Keratinocyte (primary cell): ENCODE data around the gene EYS.

ENCODE experiments used
- EZH2 ChIP-seq: IDR thresholded peaks from one replicate; pipeline ENCODE4 v1.6.1; 2012; ENCODE audit warnings: inconsistent platforms, mild to moderate bottlenecking, low read length, moderate library complexity
- TF ChIP-seq, protein P1 (sequence below), 3 experiments: IDR thresholded peaks in 1 of 3; conservative IDR thresholded peaks in 1 of 3; optimal IDR thresholded peaks in 1 of 3; 2 replicates in 2 of 3; 3 replicates in 1 of 3; pipeline versions ENCODE3 to v1.5.1; 2011; ENCODE audit warnings: low read length in 3 of 3, mild to moderate bottlenecking in 3 of 3, moderate library complexity in 2 of 3, control low read depth in 1 of 3, inconsistent platforms in 1 of 3; ENCODE audit not compliant: insufficient read depth in 2 of 3; ENCODE audit errors: extremely low read depth in 1 of 3

DNA sequence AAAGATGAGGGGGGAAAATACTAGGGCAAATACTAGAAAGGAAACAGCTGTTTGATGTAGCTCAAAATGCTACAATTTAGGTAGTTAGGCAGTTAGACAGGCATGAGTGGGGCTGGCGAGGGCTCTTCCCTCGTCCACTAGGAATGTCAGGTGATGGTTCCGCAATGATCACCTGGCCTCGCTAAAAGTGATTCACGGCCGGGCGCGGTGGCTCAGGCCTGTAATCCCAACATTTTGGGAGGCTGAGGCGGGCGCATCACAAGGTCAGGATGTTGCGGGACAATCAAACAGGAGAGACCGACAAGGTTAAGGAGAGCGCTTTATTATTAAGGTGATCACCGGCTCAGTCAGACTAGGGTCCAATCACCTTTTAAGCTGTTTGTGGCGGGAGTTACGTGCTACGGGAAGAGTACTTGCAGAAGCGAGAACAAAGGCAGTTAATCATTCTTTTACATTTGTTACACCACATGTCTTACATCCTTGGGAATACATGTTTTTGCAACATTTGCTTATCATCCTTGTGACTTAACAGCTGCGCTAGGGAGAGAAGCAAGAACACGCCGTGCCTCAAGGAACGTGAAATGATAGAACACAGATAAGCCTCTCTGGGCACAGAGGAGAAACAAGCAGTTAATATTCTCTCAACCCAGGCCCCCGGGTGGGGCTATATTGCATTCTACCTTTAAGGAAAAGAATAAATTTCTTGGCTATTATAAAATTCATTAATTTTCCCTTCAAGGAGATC, 1025.4 kb downstream of the EYS start:
- TF ChIP-seq, protein P1, sequence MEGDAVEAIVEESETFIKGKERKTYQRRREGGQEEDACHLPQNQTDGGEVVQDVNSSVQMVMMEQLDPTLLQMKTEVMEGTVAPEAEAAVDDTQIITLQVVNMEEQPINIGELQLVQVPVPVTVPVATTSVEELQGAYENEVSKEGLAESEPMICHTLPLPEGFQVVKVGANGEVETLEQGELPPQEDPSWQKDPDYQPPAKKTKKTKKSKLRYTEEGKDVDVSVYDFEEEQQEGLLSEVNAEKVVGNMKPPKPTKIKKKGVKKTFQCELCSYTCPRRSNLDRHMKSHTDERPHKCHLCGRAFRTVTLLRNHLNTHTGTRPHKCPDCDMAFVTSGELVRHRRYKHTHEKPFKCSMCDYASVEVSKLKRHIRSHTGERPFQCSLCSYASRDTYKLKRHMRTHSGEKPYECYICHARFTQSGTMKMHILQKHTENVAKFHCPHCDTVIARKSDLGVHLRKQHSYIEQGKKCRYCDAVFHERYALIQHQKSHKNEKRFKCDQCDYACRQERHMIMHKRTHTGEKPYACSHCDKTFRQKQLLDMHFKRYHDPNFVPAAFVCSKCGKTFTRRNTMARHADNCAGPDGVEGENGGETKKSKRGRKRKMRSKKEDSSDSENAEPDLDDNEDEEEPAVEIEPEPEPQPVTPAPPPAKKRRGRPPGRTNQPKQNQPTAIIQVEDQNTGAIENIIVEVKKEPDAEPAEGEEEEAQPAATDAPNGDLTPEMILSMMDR (optimal IDR thresholded peaks at IDR 0.05 in 1 of 3, IDR thresholded peaks at IDR 0.05 in 1 of 3, conservative IDR thresholded peaks at IDR 0.05 in 1 of 3; ENCODE audit: extremely low read depth in 1 of 3, insufficient read depth in 2 of 3, low read length in 3 of 3), result no peak
- no peak for TF ChIP-seq EZH2
